Naive thymus-derived CD4-positive, alpha-beta T cell (primary cell): ENCODE data around the gene RIMKLB. TPM values are rescaled to one million over a fixed set of nuclear protein-coding genes. Genes with fewer than 3 reads are reported as not detected.
"Not testable (repeated sequence)": the region's sequence is repeated elsewhere in the genome, so short reads cannot be mapped to it uniquely, and the experiment has no call there.

Experiments used
- ATAC-seq: fragments of 150-1000 bp; cut with Tn5 transposase; 2 replicates; pipeline ENCODE4 v1.10.0; 2021; ENCODE audit warnings: mild to moderate bottlenecking, moderate library complexity
- CTCF ChIA-PET: fragments of 350-600 bp; sonication (Branson Sonifier 250); formaldehyde crosslinking; loops from one replicate; lab custom pipeline; 2021; ENCODE audit warnings: antibody characterized with exemption; lab: Charles Lee
- POLR2A ChIA-PET: fragments of 350-600 bp; sonication (Branson Sonifier 250); formaldehyde crosslinking; loops from one replicate; lab custom pipeline; 2021; ENCODE audit warnings: antibody characterized with exemption, inconsistent platforms; lab: Charles Lee
- DNase-seq, 9 donors: peaks; one replicate each; pipeline versions ENCODE4 v3.0.0 to v3.0.0-alpha.2; 2020 to 2022; ENCODE audit warnings: mixed read lengths in 1 of 9
- H3K27ac ChIP-seq: one replicate; pipeline ENCODE4 v1.7.0; 2013; ENCODE audit warnings: mild to moderate bottlenecking, low read depth, low read length, moderate library complexity
- H3K27me3 ChIP-seq, 2 donors: one replicate each; pipeline ENCODE4 v1.7.0; 2013; ENCODE audit warnings: low read length in 2 of 2, mild to moderate bottlenecking in 2 of 2, moderate library complexity in 2 of 2; ENCODE audit not compliant: control insufficient read depth in 2 of 2, insufficient read depth in 2 of 2
- H3K36me3 ChIP-seq, 3 experiments: 1 replicate in 2 of 3; 2 replicates in 1 of 3; pipeline ENCODE4 v1.7.0; 2013; ENCODE audit warnings: low read length in 3 of 3, mild to moderate bottlenecking in 3 of 3, moderate library complexity in 1 of 3; ENCODE audit not compliant: insufficient read depth in 3 of 3, control insufficient read depth in 2 of 3
- H3K4me1 ChIP-seq, 2 donors: one replicate each; pipeline ENCODE4 v1.7.0; 2013; ENCODE audit warnings: low read length in 2 of 2, mild to moderate bottlenecking in 2 of 2, moderate library complexity in 1 of 2; ENCODE audit not compliant: control insufficient read depth in 2 of 2, insufficient read depth in 2 of 2
- H3K4me3 ChIP-seq: 2 replicates; pipeline ENCODE4 v1.7.0; 2013; ENCODE audit warnings: mild to moderate bottlenecking, low read length
- H3K9me3 ChIP-seq, 3 experiments: 1 replicate in 2 of 3; 2 replicates in 1 of 3; pipeline ENCODE4 v1.7.0; 2013; ENCODE audit warnings: low read length in 3 of 3; ENCODE audit not compliant: control insufficient read depth in 2 of 3
- H3K27ac Mint-ChIP-seq, 9 donors: one replicate each; pipeline ENCODE4 v1.8.0; 2020 to 2022; ENCODE audit warnings: mixed read lengths in 9 of 9, mild to moderate bottlenecking in 8 of 9, moderate library complexity in 5 of 9, inconsistent platforms in 2 of 9
- H3K27me3 Mint-ChIP-seq, 5 donors: one replicate each; pipeline ENCODE4 v1.8.0; 2021 to 2022; ENCODE audit warnings: mixed read lengths in 5 of 5, mild to moderate bottlenecking in 1 of 5
- H3K36me3 Mint-ChIP-seq, 5 donors: one replicate each; pipeline ENCODE4 v1.8.0; 2020 to 2022; ENCODE audit warnings: mixed read lengths in 5 of 5, mild to moderate bottlenecking in 3 of 5, inconsistent platforms in 1 of 5
- H3K4me1 Mint-ChIP-seq, 7 donors: one replicate each; pipeline ENCODE4 v1.8.0; 2020 to 2022; ENCODE audit warnings: mixed read lengths in 7 of 7, mild to moderate bottlenecking in 3 of 7, inconsistent platforms in 1 of 7
- H3K4me3 Mint-ChIP-seq, 10 donors: one replicate each; pipeline ENCODE4 v1.8.0; 2020 to 2022; ENCODE audit warnings: mild to moderate bottlenecking in 10 of 10, mixed read lengths in 10 of 10, moderate library complexity in 6 of 10, inconsistent platforms in 2 of 10
- H3K9me3 Mint-ChIP-seq, 11 donors: one replicate each; pipeline ENCODE4 v1.8.0; 2020 to 2022; ENCODE audit warnings: mixed read lengths in 11 of 11, mild to moderate bottlenecking in 4 of 11, inconsistent platforms in 1 of 11, moderate library complexity in 1 of 11
- intact Hi-C, 2 donors: fragments of 100-400 bp; cut with micrococcal nuclease; formaldehyde crosslinking; loops; one replicate each; pipeline ENCODE4 v1.15.1; 2023
- polyA plus RNA-seq, 2 donors: library from polyadenylated mRNA; unstranded; fragments of 300-500 nt; fragmentation: Illumina TruSeq; gene quantifications; one replicate each; pipeline ENCODE4 v1.2.3, GENCODE V29; 2021
- total RNA-seq, 6 experiments: library from RNA in 5 of 6; stranded (reverse) in 5 of 6; gene quantifications; 1 replicate in 5 of 6; 2 replicates in 1 of 6; pipeline ENCODE4 v1.2.3 and lab custom pipeline; 2021 to 2026

The RIMKLB gene
- total and polyA plus RNA-seq, 7 experiments from 2014 or later: 1.8 to 31.3 (median 13.3) TPM

- ATAC-seq, H3K27ac ChIP-seq, DNase-seq, H3K36me3 ChIP-seq, H3K27me3 Mint-ChIP-seq, H3K4me1 ChIP-seq, H3K27ac Mint-ChIP-seq, CTCF ChIA-PET, H3K4me3 Mint-ChIP-seq, intact Hi-C loops, H3K4me1 Mint-ChIP-seq, H3K9me3 ChIP-seq, H3K27me3 ChIP-seq, POLR2A ChIA-PET, H3K4me3 ChIP-seq: not testable (repeated sequence)
- Mint-ChIP-seq H3K36me3 (peaks cover 0 to 12% (median 0%) of the 10 kb centered on the region in 5 donors), H3K9me3 (peaks cover 0 to 14% (median under 1%) of the 10 kb centered on the region in 11 donors)
These were observed 95.4 kb downstream of the RIMKLB start for GRCh38 chr12:8793226-8793625.

- H3K4me1 ChIP-seq, H3K4me1 Mint-ChIP-seq, H3K27ac Mint-ChIP-seq, CTCF ChIA-PET, H3K4me3 Mint-ChIP-seq, H3K4me3 ChIP-seq, H3K27me3 Mint-ChIP-seq, ATAC-seq, H3K27me3 ChIP-seq, intact Hi-C loops, H3K27ac ChIP-seq, POLR2A ChIA-PET, H3K36me3 ChIP-seq, H3K9me3 ChIP-seq, DNase-seq: not testable (repeated sequence)
- peaks cover 0 to 12% (median 0%) of the 10 kb centered on the region in 5 donors for H3K36me3 Mint-ChIP-seq
- peaks cover 0 to 18% (median 2%) of the 10 kb centered on the region in 11 donors for H3K9me3 Mint-ChIP-seq
These were observed 96.8 kb downstream of the RIMKLB start for GRCh38 chr12:8794611-8795010.

- Histone ChIP-seq H3K4me3 (no peak overlapping the region), H3K4me1 (no peaks in the 10 kb centered on the region), H3K9me3 (no peaks in the 10 kb centered on the region), H3K27ac (no peak overlapping the region), H3K36me3 (no peaks in the 10 kb centered on the region), H3K27me3 (no peaks in the 10 kb centered on the region)
- Mint-ChIP-seq H3K9me3 (peaks cover 0 to 18% (median 3%) of the 10 kb centered on the region in 11 donors), H3K27ac (no peak overlapping the region), H3K4me1 (peaks cover 0 to 3% (median 0%) of the 10 kb centered on the region in 7 donors), H3K27me3 (no peaks in the 10 kb centered on the region), H3K4me3 (no peak overlapping the region), H3K36me3 (peaks cover 0 to 12% (median 0%) of the 10 kb centered on the region in 5 donors)
- intact Hi-C loops: no loop called here
- POLR2A ChIA-PET: no interaction called here
- DNase-seq (no peak), ATAC-seq (no peak)
- CTCF ChIA-PET: interaction anchor here (0.6 kb wide), 1 partner anchor 95 kb away, joined by 4 read pairs; no protein-coding TSS in a partner anchor
These were observed 99.2 kb downstream of the RIMKLB start for GRCh38 chr12:8796831-8797626.

- not testable (repeated sequence) for H3K36me3 Mint-ChIP-seq
These were observed 103.4 kb downstream of the RIMKLB start for GRCh38 chr12:8801213-8801612.

GRCh38 chr12:8804833-8805232 is 107.0 kb downstream of the RIMKLB start:
- H3K27ac ChIP-seq, POLR2A ChIA-PET, H3K4me3 ChIP-seq, H3K36me3 Mint-ChIP-seq, H3K27ac Mint-ChIP-seq, CTCF ChIA-PET, H3K4me1 Mint-ChIP-seq, H3K36me3 ChIP-seq, DNase-seq, H3K9me3 Mint-ChIP-seq, ATAC-seq, H3K4me1 ChIP-seq, H3K27me3 ChIP-seq, intact Hi-C loops, H3K9me3 ChIP-seq, H3K27me3 Mint-ChIP-seq, H3K4me3 Mint-ChIP-seq: not testable (repeated sequence)

More at GRCh38 chr12:8801213-8801612, 103.4 kb downstream of the RIMKLB start:
- H3K4me1 ChIP-seq, H3K27me3 Mint-ChIP-seq, H3K4me1 Mint-ChIP-seq, POLR2A ChIA-PET, intact Hi-C loops, CTCF ChIA-PET, H3K27ac Mint-ChIP-seq, H3K9me3 ChIP-seq, H3K4me3 ChIP-seq, H3K4me3 Mint-ChIP-seq, H3K27me3 ChIP-seq, ATAC-seq, H3K36me3 ChIP-seq, DNase-seq, H3K27ac ChIP-seq: not testable (repeated sequence)
- H3K9me3 Mint-ChIP-seq: peaks cover 0 to 13% (median 0%) of the 10 kb centered on the region in 11 donors

- H3K4me1 ChIP-seq, H3K4me3 ChIP-seq, H3K9me3 Mint-ChIP-seq, H3K36me3 ChIP-seq, H3K27ac ChIP-seq, CTCF ChIA-PET, H3K27me3 Mint-ChIP-seq, ATAC-seq, POLR2A ChIA-PET, DNase-seq, intact Hi-C loops, H3K4me1 Mint-ChIP-seq, H3K9me3 ChIP-seq, H3K36me3 Mint-ChIP-seq, H3K4me3 Mint-ChIP-seq, H3K27me3 ChIP-seq: not testable (repeated sequence)
- peak overlapping the region in 1 of 9 donors; percentile 39 for H3K27ac Mint-ChIP-seq
These were observed 107.7 kb downstream of the RIMKLB start for GRCh38 chr12:8805487-8805886.

GRCh38 chr12:8807084-8807483 is 109.3 kb downstream of the RIMKLB start:
- H3K9me3 Mint-ChIP-seq, H3K9me3 ChIP-seq, ATAC-seq, DNase-seq, H3K4me3 ChIP-seq, POLR2A ChIA-PET, H3K27me3 Mint-ChIP-seq, H3K27ac ChIP-seq, intact Hi-C loops, H3K4me3 Mint-ChIP-seq, CTCF ChIA-PET, H3K36me3 Mint-ChIP-seq, H3K27me3 ChIP-seq, H3K27ac Mint-ChIP-seq, H3K4me1 ChIP-seq, H3K4me1 Mint-ChIP-seq, H3K36me3 ChIP-seq: not testable (repeated sequence)
